ENCODE measurements around the gene STH. TPM values are rescaled to one million over a fixed set of nuclear protein-coding genes. Genes with fewer than 3 reads are reported as not detected.

The STH gene
- total and polyA plus RNA-seq, 9 of the 15 experiments (the other 6 are each of a cell fraction or from before 2014, with no cell fraction given), result not detected

GRCh38 chr17:45986056-45986455 lies 13.0 kb upstream of the STH start:
- Histone ChIP-seq H3K36me3 (ENCODE audit: control insufficient read depth, insufficient read depth, low read length) (no peaks in the 10 kb centered on the region), H3K4me2 (ENCODE audit: insufficient read depth, low read length) (no peak overlapping the region), H3K4me3 (no peak overlapping the region), H2AFZ (ENCODE audit: low read depth, low read length) (no peak overlapping the region), H3K9me3 (replicated peaks; ENCODE audit: control insufficient read depth, insufficient read depth, low read depth, low read length) (no peaks in the 10 kb centered on the region), H3K9ac (ENCODE audit: insufficient read depth in 1 of 2, low read depth in 2 of 2, low read length in 2 of 2) (no peak overlapping the region), H4K20me1 (replicated peaks; ENCODE audit: control insufficient read depth, insufficient read depth, low read length) (no peaks in the 10 kb centered on the region), H3K4me1 (replicated peaks in 1 of 2; ENCODE audit: control insufficient read depth in 2 of 2, insufficient read depth in 2 of 2, low read length in 2 of 2) (peaks cover 0 to 15% of the 10 kb centered on the region in 2 experiments; a peak in 2 of 5 replicates), H3K79me2 (ENCODE audit: control insufficient read depth, insufficient read depth, low read length) (no peaks in the 10 kb centered on the region), H3K27ac (ENCODE audit: extremely low read depth, low read depth, low read length) (no peak overlapping the region), H3K9me1 (ENCODE audit: control insufficient read depth, insufficient read depth, low read length) (no peaks in the 10 kb centered on the region), H3K27me3 (ENCODE audit: control insufficient read depth in 2 of 2, insufficient read depth in 2 of 2, low read length in 2 of 2) (no peaks in the 10 kb centered on the region)
- intact Hi-C loops (cut with micrococcal nuclease), result no loop called here
- no peak for TF ChIP-seq FUS (optimal IDR thresholded peaks at IDR 0.05; ENCODE audit: low read depth, low read length)
- TF ChIP-seq ZFPM2 (CRISPR knock-in tag; IDR thresholded peaks at IDR 0.05), result no peak
- TF ChIP-seq KAT8 (IDR thresholded peaks at IDR 0.05; ENCODE audit: low read depth), result no peak
- no peak for TF ChIP-seq ZNF282 (CRISPR knock-in tag; IDR thresholded peaks at IDR 0.05)
- no peak for TF ChIP-seq MEIS2 (IDR thresholded peaks at IDR 0.05; ENCODE audit: partially characterized antibody)
- TF ChIP-seq ZFP1 (CRISPR knock-in tag; IDR thresholded peaks at IDR 0.05), result no peak
- no peak for TF ChIP-seq FOXP4 (CRISPR knock-in tag; IDR thresholded peaks at IDR 0.05; ENCODE audit: borderline replicate concordance)
- no peak for TF ChIP-seq SUPT5H (IDR thresholded peaks at IDR 0.05)
- TF ChIP-seq ZNF57 (CRISPR knock-in tag; IDR thresholded peaks at IDR 0.05), result no peak
- ChIA-PET POLR2A (no interaction called here), CTCF (ENCODE audit: low intra/inter-chr PET ratio) (no interaction called here)
- no peak for ATAC-seq
- no peak for FAIRE-seq
- DNase-seq (ENCODE audit: extremely low read depth in 1 of 4, low spot score in 3 of 4), result no peak
- no TSS peak for BruUV-seq (replicated peaks)
- in situ Hi-C loops (cut with MboI), result loop anchor here (25.0 kb wide), 1 partner anchor 851 kb away; no protein-coding TSS in a partner anchor
- 41% methylated on average over 4 of the region's 4 CpGs for WGBS (ENCODE audit: insufficient coverage, low coverage, missing lambda C conversion rate)

All from K562 (cell line).